SK-N-SH (cell line): Measurements from ENCODE around the gene TRNAU1AP. TPM values are rescaled to one million over a fixed set of nuclear protein-coding genes. Genes with fewer than 3 reads are reported as not detected.

ENCODE experiments used
- CTCF ChIA-PET: fragments of 300-600, 350-600 bp; formaldehyde crosslinking; extraction: SDS; loops from one replicate; lab custom pipeline; 2021; lab: Yijun Ruan, JAX
- POLR2A ChIA-PET: fragments of 350-600 bp; sonication (Branson Sonifier 250); formaldehyde crosslinking; extraction: SDS; loops from one replicate; lab custom pipeline; 2020; ENCODE audit warnings: antibody characterized with exemption, inconsistent platforms; lab: Yijun Ruan, JAX
- DNase-seq: peaks from one replicate; pipeline ENCODE4 v3.0.0; 2012
- H2AFZ ChIP-seq: fragments of 200-600 bp; sonication (generic); 2 replicates; pipeline ENCODE4 v1.8.1; 2016; ENCODE audit warnings: antibody characterized with exemption, mild to moderate bottlenecking, low read depth
- H3F3A ChIP-seq: fragments of 200-600 bp; sonication (generic); replicated peaks from 2 replicates; pipeline ENCODE3; 2016; ENCODE audit warnings: antibody characterized with exemption, mild to moderate bottlenecking; ENCODE audit not compliant: insufficient read depth
- H3K27ac ChIP-seq, 2 experiments: fragments of 200-500 bp in 1 of 2; fragments of 200-600 bp in 1 of 2; sonication (Bioruptor generic) in 1 of 2; sonication (generic), shearing (Covaris generic) in 1 of 2; 2 replicates each; pipeline versions ENCODE4 v1.5.1 to v1.6.1; 2014 to 2016; ENCODE audit warnings: low read depth in 2 of 2, inconsistent platforms in 1 of 2, low read length in 1 of 2, mild to moderate bottlenecking in 1 of 2, mixed read lengths in 1 of 2
- H3K27me3 ChIP-seq: fragments of 200-600 bp; sonication (generic), shearing (Covaris generic); 2 replicates; pipeline ENCODE4 v1.6.1; 2016; ENCODE audit warnings: mixed run types; ENCODE audit not compliant: insufficient read depth
- H3K36me3 ChIP-seq, 2 experiments: fragments of 200-500 bp in 1 of 2; fragments of 200-600 bp in 1 of 2; sonication (Bioruptor generic) in 1 of 2; sonication (generic) in 1 of 2; replicated peaks in 1 of 2; 2 replicates each; pipeline versions ENCODE3 to v1.5.1; 2014 to 2016; ENCODE audit warnings: low read length in 1 of 2, mild to moderate bottlenecking in 1 of 2; ENCODE audit not compliant: insufficient read depth in 2 of 2, control insufficient read depth in 1 of 2
- H3K4me1 ChIP-seq, 2 experiments: fragments of 200-500 bp in 1 of 2; fragments of 200-600 bp in 1 of 2; sonication (Bioruptor generic) in 1 of 2; sonication (generic), shearing (Covaris generic) in 1 of 2; 2 replicates each; pipeline versions ENCODE4 v1.5.1 to v1.6.1; 2014 to 2016; ENCODE audit warnings: low read depth in 1 of 2, low read length in 1 of 2, mixed run types in 1 of 2; ENCODE audit not compliant: insufficient read depth in 2 of 2, control insufficient read depth in 1 of 2
- H3K4me2 ChIP-seq: fragments of 200-600 bp; sonication (generic), shearing (Covaris generic); 2 replicates; pipeline ENCODE4 v1.6.1; 2017; ENCODE audit warnings: mixed run types
- H3K4me3 ChIP-seq, 2 experiments: fragments of 200-500 bp in 1 of 2; fragments of 200-600 bp in 1 of 2; sonication (Bioruptor generic) in 1 of 2; sonication (generic), shearing (Covaris generic) in 1 of 2; 2 replicates each; pipeline versions ENCODE4 v1.5.1 to v1.8.1; 2014 to 2016; ENCODE audit warnings: low read depth in 2 of 2, inconsistent platforms in 1 of 2, low read length in 1 of 2, mild to moderate bottlenecking in 1 of 2, mixed read lengths in 1 of 2, moderate library complexity in 1 of 2
- H3K79me2 ChIP-seq: fragments of 200-600 bp; sonication (generic); 2 replicates; pipeline ENCODE4 v1.8.1; 2017; ENCODE audit warnings: mild to moderate bottlenecking; ENCODE audit not compliant: insufficient read depth
- H3K9ac ChIP-seq: fragments of 200-600 bp; sonication (generic); 2 replicates; pipeline ENCODE4 v1.6.1; 2017; ENCODE audit warnings: mixed run types
- H3K9me2 ChIP-seq: fragments of 200-600 bp; sonication (generic); 2 replicates; pipeline ENCODE4 v1.6.1; 2017; ENCODE audit warnings: mixed run types
- H3K9me3 ChIP-seq: fragments of 200-600 bp; sonication (generic); 2 replicates; pipeline ENCODE4 v1.6.1; 2017; ENCODE audit warnings: mixed run types, mild to moderate bottlenecking, moderate library complexity
- H4K20me1 ChIP-seq: fragments of 200-600 bp; sonication (generic); 2 replicates; pipeline ENCODE4 v1.6.1; 2017; ENCODE audit warnings: mild to moderate bottlenecking, mixed run types; ENCODE audit not compliant: insufficient read depth
- CTCF ChIP-seq: fragments of 200-600 bp; sonication (generic); IDR thresholded peaks from 2 replicates; pipeline ENCODE4 v1.6.1; 2017; ENCODE audit warnings: antibody characterized with exemption, mild to moderate bottlenecking, moderate library complexity
- FOSL2 ChIP-seq: IDR thresholded peaks from 2 replicates; pipeline ENCODE4 v1.4.0; 2012; ENCODE audit warnings: low read depth, mild to moderate bottlenecking, moderate library complexity, borderline replicate concordance
- GABPA ChIP-seq: IDR thresholded peaks from 2 replicates; pipeline ENCODE4 v1.4.0; 2012; ENCODE audit warnings: low read depth, mild to moderate bottlenecking
- JUND ChIP-seq: IDR thresholded peaks from 2 replicates; pipeline ENCODE4 v1.4.0; 2012
- MEF2A ChIP-seq: IDR thresholded peaks from 2 replicates; pipeline ENCODE4 v1.4.0; 2012; ENCODE audit warnings: low read depth, borderline replicate concordance
- MXI1 ChIP-seq: IDR thresholded peaks from 2 replicates; pipeline ENCODE4 v1.6.1; 2012; ENCODE audit warnings: mild to moderate bottlenecking, low read depth, low read length, improper control_type of control experiment
- PBX3 ChIP-seq: IDR thresholded peaks from 2 replicates; pipeline ENCODE4; 2012
- RAD21 ChIP-seq: IDR thresholded peaks from 2 replicates; pipeline ENCODE4 v1.6.1; 2012; ENCODE audit warnings: mild to moderate bottlenecking, low read length
- RFX5 ChIP-seq: IDR thresholded peaks from 2 replicates; pipeline ENCODE4 v1.6.1; 2012; ENCODE audit warnings: mild to moderate bottlenecking, improper control_type of control experiment, low read length
- SMC3 ChIP-seq: IDR thresholded peaks from 2 replicates; pipeline ENCODE4 v1.6.1; 2012; ENCODE audit warnings: low read depth, low read length, improper control_type of control experiment
- TAF1 ChIP-seq: IDR thresholded peaks from 2 replicates; pipeline ENCODE4 v1.6.1; 2012; ENCODE audit warnings: low read depth, mild to moderate bottlenecking, low read length, moderate library complexity, borderline replicate concordance
- TEAD4 ChIP-seq: IDR thresholded peaks from 2 replicates; pipeline ENCODE4 v1.4.0; 2012; ENCODE audit warnings: mild to moderate bottlenecking, borderline replicate concordance; ENCODE audit not compliant: insufficient read depth
- USF2 ChIP-seq: fragments of 150-350 bp; IDR thresholded peaks from 2 replicates; pipeline ENCODE4 v1.6.1; 2017; ENCODE audit warnings: antibody characterized with exemption, low read length, low read depth, borderline replicate concordance
- YY1 ChIP-seq: IDR thresholded peaks from 2 replicates; pipeline ENCODE4 v1.4.0; 2012; ENCODE audit warnings: low read depth, mild to moderate bottlenecking
- WGBS: methylation state at CpG from one replicate; pipeline ENCODE4 v1.1.6; 2017; ENCODE audit warnings: low lambda C conversion rate; 5-methylcytosine and 5-hydroxymethylcytosine counted together
- polyA plus RNA-seq, 3 experiments: library from polyadenylated mRNA; depleted of rRNA; stranded (reverse); fragments of >200 nt; gene quantifications; 2 replicates each; pipeline ENCODE4 v1.2.3, GENCODE V29; 2012
- TF ChIP-seq, protein P1 (sequence below): IDR thresholded peaks from 2 replicates; pipeline ENCODE4 v1.4.0; 2012; ENCODE audit warnings: low read depth, borderline replicate concordance

Gene TRNAU1AP
- polyA plus RNA-seq, 1 of the 3 experiments (the other 2 are of a cell fraction), result 25.8 TPM

DNA sequence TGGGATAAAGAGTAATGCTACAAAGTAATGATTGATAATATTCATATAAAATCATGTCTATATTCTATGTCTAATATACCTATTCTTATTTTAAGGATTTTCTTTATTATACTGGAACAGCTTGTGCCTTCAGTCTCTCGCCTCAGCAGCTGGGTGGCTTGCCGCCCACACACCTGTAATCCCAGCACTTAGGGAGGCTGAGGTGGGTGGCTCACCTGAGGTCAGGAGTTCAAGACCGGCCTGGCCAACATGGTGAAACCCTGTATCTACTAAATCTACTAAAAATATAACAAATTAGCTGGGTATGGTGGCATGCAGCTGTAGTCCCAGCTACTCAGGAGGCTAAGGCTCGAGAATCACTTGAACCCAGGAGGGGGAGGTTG lies 7.6 kb upstream of the TRNAU1AP start:
- peaks cover 3% of the 10 kb centered on the region for H3F3A ChIP-seq
- H3K27ac ChIP-seq, result no peak overlapping the region
- H3K4me1 ChIP-seq, result no peaks in the 10 kb centered on the region
- H3K4me3 ChIP-seq, result no peak overlapping the region
- H3K9me2 ChIP-seq, result no peaks in the 10 kb centered on the region
- POLR2A ChIA-PET, result interaction anchor here (1.2 kb wide), 1 partner anchor 37 kb away, joined by 3 read pairs; no protein-coding TSS in a partner anchor
- H3K79me2 ChIP-seq, result no peaks in the 10 kb centered on the region
- no peak overlapping the region for H3K4me2 ChIP-seq
- H3K9ac ChIP-seq, result no peak overlapping the region
- no peak overlapping the region for H2AFZ ChIP-seq
- no peak for TF ChIP-seq USF2
- no peak for TF ChIP-seq RFX5
- TF ChIP-seq, all 33 proteins: peak for 0
- no peaks in the 10 kb centered on the region for H3K27me3 ChIP-seq
- H3K36me3 ChIP-seq, result no peaks in the 10 kb centered on the region
- DNase-seq, result no peak
- no peaks in the 10 kb centered on the region for H4K20me1 ChIP-seq
- H3K9me3 ChIP-seq, result no peaks in the 10 kb centered on the region
- 97% methylated on average over 4 of the region's 4 CpGs for WGBS
- CTCF ChIA-PET, result interaction anchor here (1.1 kb wide), 1 partner anchor 8 kb away, joined by 3 read pairs; no protein-coding TSS in a partner anchor

- Histone ChIP-seq H3K4me3 (no peak overlapping the region), H4K20me1 (no peaks in the 10 kb centered on the region), H3K27ac (no peak overlapping the region), H2AFZ (no peak overlapping the region), H3K27me3 (no peaks in the 10 kb centered on the region), H3K4me2 (no peak overlapping the region), H3K9me2 (no peaks in the 10 kb centered on the region), H3K4me1 (no peaks in the 10 kb centered on the region; a peak in 2 of 4 replicates), H3K9ac (no peak overlapping the region), H3F3A (no peaks in the 10 kb centered on the region), H3K36me3 (no peaks in the 10 kb centered on the region), H3K79me2 (peaks cover 3% of the 10 kb centered on the region), H3K9me3 (no peaks in the 10 kb centered on the region)
- CTCF ChIA-PET, result interaction anchor here (1.3 kb wide), 1 partner anchor 54 kb away, joined by 4 read pairs; no protein-coding TSS in a partner anchor
- POLR2A ChIA-PET, result interaction anchor here (1.2 kb wide), 1 partner anchor 34 kb away, joined by 3 read pairs; no protein-coding TSS in a partner anchor
- TF ChIP-seq RAD21, result no peak
- TF ChIP-seq GABPA, result no peak
- no peak for TF ChIP-seq MEF2A
- 86% methylated on average over 3 of the region's 3 CpGs for WGBS
- no peak for DNase-seq
Observed at GRCh38 chr1:28548318-28548717, 4.6 kb upstream of the TRNAU1AP start.

- Histone ChIP-seq H3K36me3 (peaks cover 3 to 10% of the 10 kb centered on the region in 2 experiments), H3K27ac (no peak overlapping the region), H3K4me1 (no peaks in the 10 kb centered on the region; a peak in 2 of 4 replicates), H3K27me3 (no peaks in the 10 kb centered on the region), H2AFZ (no peak overlapping the region), H3K4me3 (no peak overlapping the region), H3K4me2 (no peak overlapping the region), H4K20me1 (no peaks in the 10 kb centered on the region), H3K9ac (no peak overlapping the region), H3K9me3 (no peaks in the 10 kb centered on the region), H3K79me2 (peaks cover 29% of the 10 kb centered on the region), H3K9me2 (no peaks in the 10 kb centered on the region), H3F3A (no peaks in the 10 kb centered on the region)
- WGBS, result 95% methylated on average over 6 of the region's 6 CpGs
- TF ChIP-seq FOSL2, result no peak
- no peak for TF ChIP-seq CTCF
- no peak for TF ChIP-seq MXI1
- TF ChIP-seq TEAD4, result no peak
- TF ChIP-seq PBX3, result no peak
- TF ChIP-seq SMC3, result no peak
- TF ChIP-seq, protein P1, sequence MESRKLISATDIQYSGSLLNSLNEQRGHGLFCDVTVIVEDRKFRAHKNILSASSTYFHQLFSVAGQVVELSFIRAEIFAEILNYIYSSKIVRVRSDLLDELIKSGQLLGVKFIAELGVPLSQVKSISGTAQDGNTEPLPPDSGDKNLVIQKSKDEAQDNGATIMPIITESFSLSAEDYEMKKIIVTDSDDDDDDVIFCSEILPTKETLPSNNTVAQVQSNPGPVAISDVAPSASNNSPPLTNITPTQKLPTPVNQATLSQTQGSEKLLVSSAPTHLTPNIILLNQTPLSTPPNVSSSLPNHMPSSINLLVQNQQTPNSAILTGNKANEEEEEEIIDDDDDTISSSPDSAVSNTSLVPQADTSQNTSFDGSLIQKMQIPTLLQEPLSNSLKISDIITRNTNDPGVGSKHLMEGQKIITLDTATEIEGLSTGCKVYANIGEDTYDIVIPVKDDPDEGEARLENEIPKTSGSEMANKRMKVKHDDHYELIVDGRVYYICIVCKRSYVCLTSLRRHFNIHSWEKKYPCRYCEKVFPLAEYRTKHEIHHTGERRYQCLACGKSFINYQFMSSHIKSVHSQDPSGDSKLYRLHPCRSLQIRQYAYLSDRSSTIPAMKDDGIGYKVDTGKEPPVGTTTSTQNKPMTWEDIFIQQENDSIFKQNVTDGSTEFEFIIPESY, result no peak
- no peak for TF ChIP-seq TAF1
- TF ChIP-seq GABPA, result no peak
- no peak for TF ChIP-seq JUND
- no peak for TF ChIP-seq YY1
- ChIA-PET CTCF (no interaction called here), POLR2A (interaction anchor here (0.8 to 1.0 kb wide), 2 partner anchors 13 to 30 kb away, joined by 3 to 5 read pairs; no protein-coding TSS in a partner anchor)
- DNase-seq, result no peak
Observed at GRCh38 chr1:28551381-28551780, 1.5 kb upstream of the TRNAU1AP start.
